NCI-H2081 (cell line): ENCODE measurements around the gene EFR3B.
"Not testable (repeated sequence)": the region's sequence is repeated elsewhere in the genome, so short reads cannot be mapped to it uniquely, and the experiment has no call there.

ENCODE experiments used
- DNase-seq, 2 experiments: peaks; one replicate each; lab custom pipeline; 2025; lab: John Stamatoyannopoulos, UW

Gene EFR3B

GRCh38 chr2:25150993-25151392, 109.1 kb downstream of the EFR3B start:
- not testable (repeated sequence) for DNase-seq

GRCh38 chr2:25151718-25152117, 109.8 kb downstream of the EFR3B start:
- no peak for DNase-seq

GRCh38 chr2:25155401-25155800, 113.5 kb downstream of the EFR3B start:
- no peak for DNase-seq

- DNase-seq: no peak
Observed at GRCh38 chr2:25158096-25158852, 116.4 kb downstream of the EFR3B start.

DNA sequence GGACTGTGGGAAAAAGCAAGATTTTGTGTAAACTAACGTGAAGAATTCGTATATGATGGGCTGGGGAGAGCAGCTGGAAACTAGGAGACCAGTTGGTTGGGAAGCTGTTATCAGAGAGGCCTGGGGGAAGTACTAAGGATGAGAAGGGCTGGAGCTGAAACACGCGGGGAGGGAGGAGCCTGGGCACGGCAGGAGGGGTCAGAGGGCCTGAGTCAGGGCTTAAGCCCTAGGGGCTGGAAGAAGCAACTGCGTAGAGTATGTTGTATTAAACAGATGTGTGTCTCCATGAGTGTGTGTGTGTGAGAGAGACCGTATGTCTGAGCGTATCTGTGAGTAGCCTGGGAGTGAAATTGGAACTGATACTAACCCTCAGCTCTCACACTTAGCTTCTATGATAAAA, 118.1 kb downstream of the EFR3B start:
- DNase-seq: no peak

- DNase-seq: no peak
Observed at GRCh38 chr2:25160376-25160775, 118.5 kb downstream of the EFR3B start.

DNA sequence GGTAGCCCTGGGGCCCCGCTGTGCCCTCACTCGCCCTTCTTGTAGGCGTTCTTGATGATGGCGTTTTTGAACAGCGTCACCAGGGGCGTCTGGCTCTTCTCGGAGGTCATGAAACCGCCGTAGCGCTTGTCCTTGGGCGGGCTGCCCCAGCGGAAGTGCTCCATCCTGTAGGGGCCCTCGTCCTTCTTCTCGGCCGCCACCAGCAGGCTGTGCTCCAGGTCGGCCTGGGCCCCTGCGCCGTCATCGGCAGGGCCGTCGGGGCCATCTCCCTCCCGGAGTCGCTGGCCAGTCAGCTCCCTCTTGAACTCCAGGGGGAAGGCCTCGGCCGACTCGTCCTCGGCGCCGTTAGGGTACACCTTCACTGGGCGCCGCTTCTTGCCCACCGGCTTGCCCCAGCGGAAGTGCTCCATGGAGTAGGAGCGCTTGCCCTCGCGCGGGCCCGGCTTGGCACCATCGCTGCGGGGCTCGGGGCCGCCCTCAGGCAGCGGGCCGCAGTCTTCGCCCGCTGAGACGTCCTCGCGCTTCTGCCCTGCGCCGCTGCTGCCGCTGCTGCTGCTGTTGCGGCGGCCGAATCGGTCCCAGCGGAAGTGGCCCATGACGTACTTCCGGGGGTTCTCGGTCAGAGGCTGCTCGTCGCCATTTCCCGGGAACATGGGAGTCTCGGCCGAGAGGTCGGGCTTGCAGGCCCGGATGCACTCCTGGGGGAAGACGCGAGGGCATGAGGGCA, 119.3 kb downstream of the EFR3B start:
- DNase-seq: no peak

DNA sequence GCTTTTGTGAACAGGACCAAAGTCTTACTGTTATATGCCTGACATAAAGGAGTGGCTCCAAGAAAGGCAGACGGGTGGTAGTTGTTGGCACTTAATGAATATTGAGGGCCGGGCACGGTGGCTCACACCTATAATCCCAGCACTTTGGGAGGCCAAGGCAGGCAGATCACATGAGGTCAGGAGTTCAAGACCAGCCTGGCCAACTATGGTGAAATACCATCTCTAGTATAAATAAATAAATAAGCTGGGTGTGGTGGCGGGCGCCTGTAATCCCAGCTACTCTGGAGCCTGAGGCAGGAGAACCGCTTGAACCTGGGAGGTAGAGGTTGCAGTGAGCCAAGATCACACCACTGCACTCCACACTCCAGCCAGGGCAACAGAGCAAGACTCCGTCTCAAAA, 120.2 kb downstream of the EFR3B start:
- DNase-seq: not testable (repeated sequence)

GRCh38 chr2:25164561-25164960, 122.7 kb downstream of the EFR3B start:
- no peak for DNase-seq

DNA sequence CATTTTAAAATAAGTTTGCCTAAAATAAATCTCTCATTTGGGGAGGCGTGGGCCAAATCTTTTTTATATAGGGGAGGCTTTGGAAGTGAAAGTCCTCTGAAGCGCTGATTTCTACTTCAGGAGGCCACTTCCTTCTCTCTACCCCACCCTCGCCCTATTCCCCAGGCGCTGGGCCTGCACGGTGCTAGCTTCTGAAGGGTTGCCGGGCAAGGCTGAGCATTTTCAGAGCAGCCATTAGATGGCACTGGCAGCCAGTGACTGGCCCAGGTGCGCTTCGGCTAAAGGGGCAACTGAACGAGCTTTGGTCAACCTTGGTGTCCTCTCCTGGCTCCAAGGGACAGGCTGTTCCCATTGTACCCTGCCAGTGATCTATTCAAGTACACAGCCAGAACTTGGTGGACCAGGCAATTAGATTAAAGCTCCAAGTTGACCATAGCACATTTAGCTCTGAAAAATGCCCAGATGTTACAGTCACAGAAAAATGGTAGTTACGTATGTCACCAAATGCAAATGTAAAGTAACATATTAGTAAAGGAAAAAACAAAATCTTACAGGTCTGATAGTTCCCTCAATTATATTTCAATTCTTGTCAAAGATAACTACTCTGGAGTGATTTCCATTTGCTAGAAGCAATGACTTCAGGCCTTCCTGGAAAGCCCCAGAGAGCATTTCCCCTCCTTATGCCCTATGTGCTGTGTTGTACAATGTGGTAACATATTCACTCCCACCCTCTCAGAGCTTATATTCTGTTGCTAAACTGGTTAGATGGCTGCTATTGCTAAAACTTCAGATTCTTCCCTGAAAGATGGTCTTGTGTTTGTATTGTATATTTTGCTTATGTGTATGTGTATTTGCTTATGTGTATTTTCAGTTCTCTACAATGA, 124.4 kb downstream of the EFR3B start:
- DNase-seq: peak; percentile 48 to 72

- DNase-seq: peak; percentile 1 to 30
Observed at GRCh38 chr2:25168256-25169072, 126.6 kb downstream of the EFR3B start, which contains the start of gene POMC. Gene POMC (minus strand): TSS chr2:25168580. CDS start chr2:25164772, 3,808 bp downstream.

GRCh38 chr2:25169073-25169470, 127.2 kb downstream of the EFR3B start:
- DNase-seq: no peak

DNA sequence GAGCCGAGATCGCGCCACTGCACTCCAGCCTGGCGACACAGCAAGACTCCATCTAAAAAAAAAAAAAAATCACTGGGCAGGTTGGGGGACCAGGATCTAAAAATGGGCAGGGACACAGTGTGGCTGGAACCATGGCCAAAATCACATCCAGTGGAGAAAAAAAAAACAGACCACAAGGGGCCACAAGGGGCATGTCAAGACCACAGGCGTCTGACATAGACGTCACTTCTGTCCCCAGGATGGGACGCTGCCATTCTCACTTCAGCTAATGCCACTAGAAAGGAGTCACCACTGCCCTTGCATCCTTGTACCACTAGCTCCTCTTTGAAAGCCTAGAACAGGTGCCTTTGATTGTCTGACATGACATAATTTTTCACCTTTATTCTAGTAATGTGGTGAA, 129.0 kb downstream of the EFR3B start:
- DNase-seq: no peak

GRCh38 chr2:25173719-25174118, 131.8 kb downstream of the EFR3B start:
- DNase-seq: no peak

GRCh38 chr2:25174192-25174861, 132.5 kb downstream of the EFR3B start:
- no peak for DNase-seq

DNA sequence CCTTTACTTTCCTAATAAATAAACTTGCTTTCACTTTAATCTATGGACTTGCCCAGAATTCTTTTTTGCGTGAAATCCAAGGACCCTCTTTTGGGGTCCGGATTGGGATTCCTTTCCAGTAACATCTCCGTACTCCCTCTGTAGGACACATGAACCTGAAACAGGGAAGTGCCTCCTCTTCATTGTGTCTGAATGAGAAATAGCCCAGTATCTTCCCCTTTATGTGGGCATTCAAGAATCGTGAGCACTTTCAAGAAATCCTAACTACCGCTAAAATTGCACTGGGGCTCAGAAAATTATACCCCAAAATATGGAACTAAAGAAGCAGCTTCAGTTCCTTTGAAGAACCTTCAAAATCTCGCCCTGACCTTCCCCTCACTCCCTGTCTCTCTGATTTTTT, 134.3 kb downstream of the EFR3B start:
- no peak for DNase-seq

- no peak for DNase-seq
Observed at GRCh38 chr2:25176541-25177181, 134.8 kb downstream of the EFR3B start.

DNA sequence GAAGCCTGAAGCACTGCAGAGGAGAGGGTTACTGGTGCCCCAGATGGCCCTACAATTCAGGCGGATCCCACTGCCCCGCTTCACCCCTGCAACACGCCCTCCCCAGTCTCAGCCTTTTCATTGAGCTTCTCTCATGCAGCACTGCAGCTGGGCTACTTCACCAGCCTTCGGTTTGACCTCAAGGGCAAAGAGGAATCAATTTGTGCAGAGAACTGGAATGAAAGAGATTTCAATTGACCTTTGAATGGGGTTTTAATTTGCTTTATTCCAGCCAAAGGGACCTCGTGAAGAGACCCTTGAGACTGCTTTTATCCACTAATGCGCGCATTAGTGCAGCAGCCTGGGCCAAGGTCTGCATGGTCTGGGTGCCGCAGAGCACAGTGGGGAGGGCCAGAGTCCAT, 135.3 kb downstream of the EFR3B start:
- DNase-seq: no peak

DNA sequence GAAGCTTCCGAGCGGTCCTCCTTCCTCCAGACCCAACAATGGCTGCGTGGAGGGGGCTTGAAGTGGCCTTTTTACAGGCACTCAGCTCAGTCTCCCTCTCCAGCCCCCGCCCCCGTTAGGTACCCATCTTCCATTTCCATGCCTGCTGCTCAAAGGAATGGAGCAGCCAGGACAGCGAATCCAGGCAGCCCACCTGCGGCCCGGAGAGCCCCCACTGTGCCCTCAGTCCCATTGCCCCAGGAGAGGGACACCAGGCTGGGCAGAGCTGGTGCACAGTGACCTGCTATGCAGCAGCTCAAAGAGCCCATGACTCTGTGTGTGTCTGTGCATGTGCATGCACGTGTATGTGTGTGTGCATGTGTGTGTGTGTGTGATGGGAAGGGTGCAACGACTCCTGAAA, 137.1 kb downstream of the EFR3B start:
- no peak for DNase-seq

- DNase-seq: no peak
Observed at GRCh38 chr2:25184254-25184653, 142.4 kb downstream of the EFR3B start.
